COLO668 (cell line): ENCODE results near the gene LRRC47.

Source experiments
- DNase-seq: peaks from one replicate; lab custom pipeline; 2025; ENCODE audit not compliant: unreplicated experiment; lab: John Stamatoyannopoulos, UW

The LRRC47 gene

DNA sequence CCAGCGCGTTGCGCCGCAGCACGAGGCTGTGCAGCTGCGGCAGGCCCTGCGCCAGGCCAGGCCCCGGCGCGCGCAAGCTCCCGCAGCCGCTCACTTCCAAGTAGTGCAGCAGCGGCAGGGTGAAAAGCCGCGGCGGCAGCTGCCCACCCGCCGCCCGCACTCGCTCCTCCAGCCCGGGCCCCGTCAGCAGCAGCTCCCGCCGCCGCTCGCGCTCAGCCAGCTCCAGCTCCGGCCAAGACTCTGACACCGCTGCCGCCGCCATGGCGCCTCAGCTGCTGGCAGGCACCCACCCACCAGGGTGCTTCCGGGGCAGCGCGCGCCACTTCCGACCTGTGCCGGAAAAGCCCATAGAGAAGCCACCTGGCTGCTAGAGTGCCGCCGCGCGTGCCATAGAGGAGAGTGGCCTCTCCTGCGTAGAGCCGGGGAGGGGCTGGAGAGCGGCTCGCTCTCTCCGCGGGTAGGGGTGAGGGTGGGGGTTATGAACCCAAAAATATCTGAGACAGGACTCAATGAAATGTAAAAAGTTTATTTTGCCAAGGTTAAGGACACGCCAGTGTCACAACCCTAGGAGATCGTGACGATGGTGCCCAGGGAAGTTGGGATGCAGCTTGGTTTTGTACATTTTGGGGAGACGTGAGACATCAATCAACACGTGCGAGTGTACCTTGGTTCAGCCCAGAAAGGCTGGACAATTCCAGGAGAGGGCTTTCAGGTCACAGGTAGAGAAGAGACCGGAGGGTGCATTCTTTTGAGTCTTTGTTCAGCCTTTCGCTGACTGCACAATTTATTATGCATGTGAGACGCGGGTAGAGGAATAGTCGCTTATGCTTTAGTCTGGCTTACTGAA, at the start of gene LRRC47:
Gene LRRC47, minus strand, starts transcription at position 284 of the 847 bp plus-strand sequence. Its CDS starts 22 bp downstream, at position 262.
- DNase-seq: peak; percentile 99

DNA sequence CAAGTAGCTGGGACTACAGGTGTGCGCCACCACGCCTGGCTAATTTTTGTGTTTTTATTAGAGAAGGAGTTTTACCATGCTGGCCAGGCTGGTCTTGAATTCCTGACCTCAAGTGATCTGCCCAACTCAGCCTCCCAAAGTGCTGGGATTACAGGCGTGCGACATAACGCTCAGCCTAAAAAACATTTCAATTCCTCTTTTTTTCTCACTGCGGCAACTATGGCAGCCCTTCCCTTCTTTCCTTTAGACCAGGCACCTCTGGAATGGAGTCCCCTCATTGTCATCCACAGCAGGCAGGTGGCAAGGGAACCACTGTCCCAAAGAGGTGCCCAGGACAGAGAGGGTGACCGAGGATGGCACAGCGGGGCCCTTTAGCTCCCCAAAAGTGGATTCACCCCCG, 46.6 kb upstream of the LRRC47 start:
- no peak for DNase-seq

DNA sequence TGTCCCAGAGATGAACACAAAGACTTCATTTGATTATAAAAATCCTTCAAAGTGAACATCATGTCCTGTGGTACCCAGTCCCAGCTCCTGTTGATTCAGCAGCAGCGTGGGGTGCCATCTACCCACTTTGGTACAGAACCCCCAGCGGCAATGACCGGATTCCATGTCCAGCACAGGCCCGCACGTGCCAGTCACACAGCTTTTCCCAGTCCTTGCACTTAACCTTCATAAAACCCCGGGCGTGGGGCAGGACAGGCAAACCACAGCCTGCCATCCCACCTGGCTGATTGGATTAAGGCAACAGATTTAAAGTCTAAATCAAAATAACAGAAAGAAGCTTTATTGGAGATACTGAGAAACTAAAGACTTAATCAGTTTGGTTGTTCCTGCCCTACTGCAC, 45.2 kb upstream of the LRRC47 start:
- DNase-seq: no peak

DNA sequence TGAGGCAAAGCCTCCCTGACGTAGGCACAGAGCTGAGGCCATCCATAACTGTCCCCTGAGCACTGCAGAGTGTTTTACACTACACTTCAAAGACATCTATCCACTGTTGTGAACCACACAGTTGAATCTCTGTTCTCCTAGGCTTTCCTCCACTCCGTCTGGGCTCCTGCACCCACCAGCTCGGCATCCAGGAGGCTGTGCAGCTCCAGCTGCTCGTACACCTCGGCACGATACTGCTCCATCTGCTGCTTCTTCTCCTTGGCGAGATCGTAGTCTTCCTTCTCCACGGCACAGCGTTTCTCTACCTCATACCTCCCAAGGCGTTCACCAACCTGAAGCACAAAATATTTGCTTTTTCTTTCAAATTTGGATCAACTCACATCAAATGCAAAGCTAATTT, 42.5 kb upstream of the LRRC47 start:
- DNase-seq: no peak

DNA sequence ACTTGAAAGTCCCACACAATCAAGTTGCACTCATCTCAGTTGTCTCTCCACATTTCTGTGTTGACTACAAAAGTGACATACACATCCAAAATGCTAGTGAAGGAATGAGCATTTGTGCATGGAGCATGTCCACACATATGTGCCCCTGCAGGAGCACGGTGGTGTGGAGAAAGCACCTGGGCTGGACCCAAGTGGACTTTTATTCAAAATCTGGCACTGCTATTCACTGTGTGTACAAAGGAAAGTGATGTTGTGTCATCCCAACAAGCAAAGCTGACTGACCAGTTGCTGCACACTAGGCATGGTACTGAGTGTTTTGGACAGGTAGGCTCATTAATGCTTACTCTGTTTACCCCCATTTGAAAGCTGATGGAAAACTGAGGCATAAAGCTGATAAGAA, 41.4 kb upstream of the LRRC47 start:
- no peak for DNase-seq

DNA sequence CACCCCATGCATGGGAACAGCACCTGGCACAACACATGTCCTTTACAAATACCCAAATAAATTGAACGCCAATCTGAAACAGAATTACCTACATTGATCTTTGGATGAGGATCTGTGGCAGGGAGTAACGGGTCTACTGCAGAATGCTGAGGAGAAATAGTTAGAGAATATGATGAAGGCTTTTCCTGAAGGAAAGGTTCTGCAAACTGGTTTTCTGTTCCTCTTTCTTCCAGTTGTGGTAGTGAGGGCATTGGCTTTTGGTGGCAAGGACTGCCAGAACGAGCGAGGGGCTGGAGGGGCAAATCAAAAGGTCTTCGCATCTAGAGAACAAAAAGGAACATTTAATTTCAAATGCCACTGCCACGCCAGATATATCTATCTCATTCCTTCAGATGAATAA, 40.9 kb upstream of the LRRC47 start:
- DNase-seq: no peak

DNA sequence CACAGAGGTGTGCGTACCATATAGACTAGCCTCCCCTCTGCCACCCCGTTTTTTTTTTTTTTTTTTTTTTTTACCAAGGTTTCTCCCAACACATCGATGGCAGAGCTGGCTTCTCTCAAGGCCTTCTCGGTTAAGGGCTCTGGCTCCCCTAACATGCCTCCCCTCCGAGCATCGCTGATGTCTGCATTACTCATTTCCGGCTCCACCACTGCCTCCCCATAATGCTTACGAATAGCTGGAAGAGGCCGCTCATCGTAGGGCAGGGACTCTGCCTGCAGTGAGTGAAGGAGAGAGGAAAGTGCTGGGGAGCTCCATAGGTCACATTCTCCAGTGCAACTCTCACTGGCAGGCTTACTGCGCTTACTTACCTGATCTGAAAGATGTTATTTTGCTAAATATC, 40.1 kb upstream of the LRRC47 start:
- no peak for DNase-seq

DNA sequence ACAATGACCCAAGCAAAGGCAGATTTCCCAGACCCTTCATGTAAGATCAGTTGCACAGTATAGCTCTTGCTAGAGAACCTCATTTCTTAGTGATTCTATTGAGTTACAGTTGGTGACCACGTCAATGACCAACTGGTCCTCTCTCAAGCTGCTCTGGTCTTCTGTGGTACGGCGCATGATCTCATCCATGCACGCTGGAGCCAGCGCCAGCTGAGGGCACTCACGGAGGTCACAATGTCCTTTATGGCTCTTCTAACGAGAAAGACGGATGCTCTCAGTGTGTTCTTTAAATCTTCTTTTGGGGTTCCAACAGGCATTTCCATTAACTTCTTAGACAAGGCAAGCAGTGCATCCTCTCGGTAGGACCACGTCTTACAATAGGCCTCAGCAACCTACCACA, 38.4 kb upstream of the LRRC47 start:
- DNase-seq: no peak

DNA sequence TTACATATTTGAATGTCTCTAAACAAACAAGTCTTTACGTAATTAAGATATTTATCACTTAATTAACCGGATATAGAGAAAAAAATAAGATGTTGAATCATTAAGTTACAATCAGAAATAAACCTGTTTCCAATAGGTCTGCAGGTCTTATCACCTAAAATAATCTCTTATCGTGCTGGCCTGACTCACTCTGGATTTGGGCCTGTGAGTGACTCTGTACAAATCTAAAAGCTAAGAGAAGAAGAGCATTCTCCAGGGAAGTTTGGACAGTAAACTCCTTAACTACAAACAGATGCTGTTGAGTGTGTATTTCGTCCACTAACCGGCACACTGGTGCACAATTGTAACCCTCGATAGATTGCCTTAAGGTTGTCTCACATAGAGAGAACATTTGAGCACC, 35.4 kb upstream of the LRRC47 start:
- no peak for DNase-seq

DNA sequence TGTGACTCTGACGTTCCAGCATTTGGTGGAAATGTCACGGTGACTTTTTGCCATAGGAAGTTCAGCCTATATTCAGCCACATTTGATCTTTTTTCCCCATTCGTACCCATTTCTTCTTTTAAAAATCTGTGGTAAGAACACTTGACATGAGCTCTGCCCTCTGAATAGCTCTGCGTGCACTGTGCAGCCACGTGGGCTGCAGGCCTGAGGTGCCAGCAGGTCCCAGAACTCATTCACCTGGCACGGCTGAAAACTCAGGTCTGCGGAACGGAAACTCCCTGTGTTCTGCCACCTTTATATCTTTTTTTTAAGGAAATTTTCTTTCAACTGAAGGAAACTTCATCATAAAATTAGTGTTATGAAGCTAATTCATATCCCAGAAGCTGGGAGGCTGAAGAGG, 32.1 kb upstream of the LRRC47 start:
- DNase-seq: no peak

DNA sequence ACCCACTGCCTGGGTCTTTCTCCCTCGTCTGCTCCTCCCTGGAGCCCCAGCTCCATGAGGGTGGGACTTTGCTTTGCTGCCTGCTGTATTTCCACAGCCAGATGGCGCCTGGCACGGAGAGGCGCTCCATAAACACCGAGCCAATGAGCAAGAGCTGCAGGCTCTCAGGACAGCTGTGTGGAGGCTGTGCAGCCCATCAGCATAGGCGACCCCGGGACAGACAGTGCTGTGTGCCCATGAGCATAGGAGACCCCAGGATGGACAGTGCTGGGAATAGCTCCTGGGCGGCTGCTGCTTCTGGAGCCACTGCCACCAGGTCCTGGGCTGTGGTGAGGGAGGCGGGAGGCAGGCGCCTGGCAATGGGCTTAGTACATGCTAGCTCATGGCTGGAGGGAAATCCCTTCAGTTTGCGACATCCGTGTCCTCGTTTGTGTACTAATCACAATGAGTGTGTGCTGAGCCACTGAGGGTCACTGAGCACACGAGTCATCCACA, 31.6 kb upstream of the LRRC47 start:
- no peak for DNase-seq

DNA sequence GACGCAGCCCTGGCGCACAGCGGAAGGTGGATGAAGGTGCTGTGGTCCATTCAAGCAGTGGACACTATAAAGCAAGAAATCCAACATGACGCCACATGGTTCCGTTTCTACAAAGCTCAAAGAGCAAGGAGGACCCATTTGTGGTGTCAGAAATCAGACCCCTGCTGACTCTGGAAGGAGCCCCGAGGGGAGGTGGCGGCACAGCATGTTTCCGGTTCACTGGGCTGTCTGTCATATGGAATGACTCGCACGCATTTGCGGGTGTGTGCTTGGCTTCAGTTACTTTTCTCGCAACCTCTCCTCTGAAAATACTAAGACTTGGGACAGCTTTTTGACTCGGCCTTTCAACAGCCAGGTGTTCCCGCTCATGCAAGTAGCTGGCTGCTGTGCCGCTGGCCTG, 29.1 kb upstream of the LRRC47 start:
- no peak for DNase-seq

DNA sequence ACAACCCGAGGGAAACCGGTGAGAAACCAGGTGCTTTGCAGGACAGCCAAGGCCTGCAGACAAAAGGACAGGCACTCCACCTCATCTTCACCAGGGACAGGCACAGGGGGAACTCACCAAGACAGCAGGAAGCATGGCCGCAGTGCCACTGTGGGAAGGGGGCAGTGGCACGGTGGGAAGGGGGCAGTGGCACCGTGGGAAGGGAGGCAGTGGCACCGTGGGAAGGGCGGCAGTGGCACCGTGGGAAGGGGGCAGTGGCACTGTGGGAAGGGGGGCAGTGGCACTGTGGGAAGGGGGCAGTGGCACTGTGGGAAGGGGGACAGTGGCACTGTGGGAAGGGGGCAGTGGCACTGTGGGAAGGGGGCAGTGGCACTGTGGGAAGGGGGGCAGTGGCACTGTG, 28.4 kb upstream of the LRRC47 start:
- DNase-seq: no peak

DNA sequence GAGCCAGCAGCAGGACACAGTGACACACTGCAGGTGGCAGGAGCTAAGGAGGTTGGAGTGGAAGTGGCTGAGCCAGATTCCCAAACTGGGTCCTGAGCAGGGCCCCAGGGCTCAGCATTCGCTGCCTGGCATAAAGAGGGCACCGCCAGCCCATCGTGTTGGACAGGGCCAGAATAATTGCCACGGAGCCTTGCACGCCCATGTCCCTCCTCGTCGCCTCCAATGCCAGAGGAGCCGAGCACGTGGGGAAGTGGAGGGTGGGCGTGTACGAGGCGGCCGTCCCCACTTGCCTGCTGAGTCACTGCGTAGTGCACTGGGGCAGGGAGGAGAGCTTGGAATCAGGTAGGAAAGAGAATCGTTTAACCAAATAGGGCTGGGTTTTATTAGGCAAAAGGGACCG, 26.1 kb upstream of the LRRC47 start:
- DNase-seq: no peak

DNA sequence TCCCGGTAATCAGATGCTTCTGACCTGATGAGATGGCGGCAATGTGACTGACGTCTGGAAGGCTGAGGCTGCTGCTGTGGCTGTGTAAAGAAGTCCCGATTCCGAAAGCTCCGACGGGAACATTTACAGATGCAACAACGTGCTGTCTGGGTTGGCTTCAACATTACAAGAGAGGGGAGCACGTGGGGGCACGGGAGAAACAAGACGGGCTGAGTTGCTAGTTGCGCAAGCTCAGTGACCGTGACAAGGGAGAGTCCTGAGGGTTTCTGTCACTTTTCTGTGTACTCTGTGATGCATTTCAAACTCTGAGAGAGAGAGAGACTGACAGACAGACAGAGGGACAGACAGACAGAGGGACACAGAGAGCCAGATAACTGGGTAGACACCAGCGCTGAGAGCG, 25.6 kb upstream of the LRRC47 start:
- DNase-seq: no peak

DNA sequence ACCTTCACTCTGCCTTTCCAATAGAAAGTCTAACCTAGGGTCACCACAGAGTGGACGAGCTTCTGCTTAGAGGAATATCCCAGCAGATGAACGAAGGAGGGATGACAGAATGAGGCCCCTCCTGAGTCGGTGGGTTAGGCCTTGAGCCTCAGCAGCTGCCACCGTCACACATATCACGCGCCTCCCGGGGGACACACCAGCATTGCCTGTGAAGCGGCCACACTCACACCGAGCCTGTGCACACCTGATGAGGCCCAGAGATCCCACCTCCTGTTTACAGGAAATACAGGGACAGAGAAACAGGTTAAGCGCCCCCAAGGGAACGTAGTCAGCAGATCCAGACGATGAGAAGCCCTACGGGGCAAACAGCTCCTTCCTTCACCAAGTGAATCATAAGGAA, 25.1 kb upstream of the LRRC47 start:
- no peak for DNase-seq

DNA sequence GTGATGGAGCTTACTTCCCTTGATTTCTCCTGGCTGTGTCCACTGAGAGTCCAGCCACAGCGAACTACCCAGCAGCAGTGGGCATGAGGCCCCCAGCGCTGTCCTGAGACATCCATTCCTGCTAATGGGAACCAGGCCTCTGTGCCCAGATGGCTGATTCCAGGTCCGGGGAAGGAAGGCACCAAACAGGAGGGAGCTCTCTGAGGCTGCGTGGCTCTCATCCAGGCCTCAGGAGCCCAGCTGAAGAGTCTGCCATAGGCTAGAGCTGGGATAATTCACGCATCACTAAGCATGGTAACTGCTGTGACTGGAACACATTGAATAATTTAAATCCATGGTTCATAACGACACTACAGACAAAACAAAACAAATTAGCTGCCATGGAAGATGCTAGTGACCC, 24.7 kb upstream of the LRRC47 start:
- DNase-seq: no peak

DNA sequence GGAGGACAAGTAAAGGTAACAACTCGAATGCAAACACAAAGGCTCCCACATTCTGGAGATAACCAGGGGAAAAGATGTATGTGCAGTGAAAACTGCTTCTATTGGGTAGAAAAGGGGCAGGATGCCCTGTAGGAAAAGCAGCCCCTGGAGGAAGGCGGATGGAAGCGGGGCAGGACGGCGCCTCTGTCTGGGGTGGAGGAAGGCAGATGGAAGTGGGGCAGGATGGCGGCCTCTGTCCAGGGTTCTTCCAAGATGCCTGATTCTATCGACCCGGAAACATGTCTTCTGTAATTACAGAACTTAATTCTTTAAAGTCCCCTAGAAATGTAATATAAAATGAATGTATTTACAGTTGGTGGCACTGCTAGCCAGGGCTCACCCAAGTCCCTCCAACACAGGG, 24.0 kb upstream of the LRRC47 start:
- DNase-seq: no peak

DNA sequence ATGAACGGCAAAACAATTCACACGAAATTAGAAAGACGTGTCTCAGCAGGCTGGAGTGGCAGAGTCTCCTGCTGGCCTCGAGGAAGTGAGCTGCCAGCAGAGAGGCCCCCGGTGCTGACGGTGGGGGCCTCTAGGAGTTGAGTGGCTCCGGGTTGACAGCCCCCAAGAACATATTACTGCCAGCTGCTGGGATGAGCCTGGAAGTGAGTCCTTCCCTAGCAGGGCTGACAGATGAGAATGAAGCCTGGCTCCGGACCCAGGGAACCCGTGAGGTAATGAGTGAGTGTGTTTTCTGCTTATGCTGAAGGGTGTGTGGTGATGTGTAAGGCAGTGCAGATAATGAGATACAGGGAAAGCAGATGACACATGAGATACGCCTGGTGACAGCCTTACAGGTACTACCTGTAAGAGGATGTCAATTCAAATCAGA, 23.5 kb upstream of the LRRC47 start:
- no peak for DNase-seq

DNA sequence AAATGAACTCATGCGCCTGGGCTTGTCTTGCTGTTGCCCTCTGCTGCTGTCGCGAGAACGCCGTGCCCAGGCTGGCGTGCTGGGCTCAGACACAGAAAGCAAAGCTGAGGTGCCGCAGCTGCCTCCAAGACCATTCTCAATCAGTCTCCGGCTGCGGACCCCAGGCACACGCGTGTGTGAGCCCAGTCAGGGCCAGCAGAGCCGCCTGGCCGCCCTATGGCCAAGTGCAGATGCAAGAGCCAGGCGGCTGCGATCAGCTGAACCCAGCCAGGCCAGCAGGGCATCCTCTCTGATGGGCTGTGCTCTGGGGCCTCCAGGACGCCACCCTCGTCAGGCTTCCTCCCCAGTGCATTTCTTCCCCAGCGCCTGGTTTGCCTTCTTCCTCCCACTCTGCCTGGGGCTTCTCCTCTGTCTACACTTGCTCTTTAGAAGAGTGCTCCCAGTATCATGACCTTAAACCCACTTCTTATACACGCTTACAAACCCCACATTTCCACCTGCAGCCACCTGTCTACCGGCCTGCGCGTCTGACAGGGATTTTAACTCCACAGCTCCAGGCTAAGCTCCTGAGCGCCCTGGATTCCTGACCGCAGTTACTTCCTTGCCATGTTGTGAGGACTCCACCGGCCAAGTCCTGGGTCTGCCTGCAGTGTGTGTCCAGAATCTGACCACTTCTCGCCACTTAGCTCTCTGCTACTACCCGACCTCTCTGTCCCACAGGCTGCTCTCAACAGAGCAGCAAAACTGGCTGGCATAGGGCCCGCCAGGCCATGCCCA, 21.7 kb upstream of the LRRC47 start:
- DNase-seq: no peak

DNA sequence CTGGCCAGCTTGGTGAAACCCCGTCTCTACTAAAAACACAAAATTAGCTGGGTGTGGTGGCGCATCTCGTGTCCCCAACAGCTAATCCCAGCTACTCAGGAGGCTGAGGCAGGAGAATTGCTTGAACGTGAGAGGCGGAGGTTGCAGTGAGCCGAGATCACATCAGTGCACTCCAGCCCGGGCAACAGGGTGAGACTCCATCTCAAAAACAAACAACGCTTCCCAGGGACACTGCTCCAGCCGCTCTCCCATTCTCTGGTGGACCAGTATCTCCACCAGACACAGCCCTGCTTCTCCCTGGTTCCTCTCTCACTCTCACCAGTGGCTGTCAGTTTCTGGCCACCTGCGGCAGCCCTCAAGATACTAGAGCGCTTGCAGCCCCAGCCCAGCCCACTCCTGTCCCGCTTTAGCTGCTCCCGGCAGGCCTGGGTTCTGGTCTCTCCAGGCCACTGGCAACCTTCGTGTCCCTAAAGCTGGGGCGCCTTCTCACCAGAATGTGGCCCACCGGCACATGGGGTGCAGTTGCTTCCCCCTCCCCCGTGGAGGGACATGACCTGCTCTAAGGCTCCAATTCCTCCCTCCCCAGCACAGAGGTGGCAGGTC, 20.9 kb upstream of the LRRC47 start:
- no peak for DNase-seq
